H9 (cell line): ENCODE data around the gene LIN28B. TPM values are rescaled to one million over a fixed set of nuclear protein-coding genes. Genes with fewer than 3 reads are reported as not detected.

Experiments used
- DNase-seq: peaks from one replicate; pipeline ENCODE4 v3.0.0-alpha.2; 2017
- H2AFZ ChIP-seq: one replicate; pipeline ENCODE4 v1.6.1; 2013; ENCODE audit warnings: mild to moderate bottlenecking, low read length, control low read depth, moderate library complexity
- H2AK5ac ChIP-seq: 2 replicates; pipeline ENCODE4 v1.6.1; 2013; ENCODE audit warnings: low read length, control low read depth, mixed read lengths; ENCODE audit not compliant: insufficient read length
- H2BK120ac ChIP-seq: one replicate; pipeline ENCODE4 v1.6.1; 2013; ENCODE audit warnings: low read depth, mild to moderate bottlenecking, low read length, control low read depth, inconsistent platforms; ENCODE audit not compliant: poor library complexity, severe bottlenecking
- H2BK12ac ChIP-seq: 2 replicates; pipeline ENCODE4 v1.6.1; 2013; ENCODE audit warnings: low read length, control low read depth, mixed read lengths, low read depth; ENCODE audit not compliant: insufficient read length
- H2BK15ac ChIP-seq: 2 replicates; pipeline ENCODE4 v1.6.1; 2013; ENCODE audit warnings: low read depth, low read length, control low read depth
- H2BK20ac ChIP-seq: one replicate; pipeline ENCODE4 v1.6.1; 2013; ENCODE audit warnings: low read depth, mild to moderate bottlenecking, low read length, control low read depth, inconsistent platforms; ENCODE audit not compliant: poor library complexity, severe bottlenecking
- H2BK5ac ChIP-seq: 2 replicates; pipeline ENCODE4 v1.6.1; 2013; ENCODE audit warnings: low read length, control low read depth, mixed read lengths; ENCODE audit not compliant: insufficient read length
- H3K14ac ChIP-seq: 2 replicates; pipeline ENCODE4 v1.6.1; 2013; ENCODE audit warnings: low read length, control low read depth; ENCODE audit not compliant: insufficient read depth
- H3K18ac ChIP-seq: 2 replicates; pipeline ENCODE4 v1.6.1; 2013; ENCODE audit warnings: low read depth, mild to moderate bottlenecking, mixed read lengths, low read length, control low read depth; ENCODE audit not compliant: insufficient read length
- H3K23ac ChIP-seq: 2 replicates; pipeline ENCODE4 v1.6.1; 2013; ENCODE audit warnings: low read length, control low read depth, mixed read lengths, low read depth; ENCODE audit not compliant: insufficient read length
- H3K23me2 ChIP-seq: 2 replicates; pipeline ENCODE4 v1.6.1; 2013; ENCODE audit warnings: low read depth, mild to moderate bottlenecking, mixed read lengths, low read length, control low read depth; ENCODE audit not compliant: insufficient read length, poor library complexity, severe bottlenecking
- H3K27ac ChIP-seq: 2 replicates; pipeline ENCODE4 v1.5.1; 2013; ENCODE audit warnings: low read length, control low read depth, mixed read lengths, low read depth; ENCODE audit not compliant: insufficient read length
- H3K27me3 ChIP-seq: 2 replicates; pipeline ENCODE4 v1.6.1; 2013; ENCODE audit warnings: low read length, control low read depth, inconsistent platforms; ENCODE audit not compliant: insufficient read depth
- H3K4ac ChIP-seq: 2 replicates; pipeline ENCODE4 v1.6.1; 2013; ENCODE audit warnings: low read depth, mild to moderate bottlenecking, control low read depth, inconsistent platforms, low read length, moderate library complexity
- H3K4me1 ChIP-seq: 2 replicates; pipeline ENCODE4 v1.6.1; 2013; ENCODE audit warnings: low read length, control low read depth, inconsistent platforms; ENCODE audit not compliant: insufficient read depth
- H3K4me2 ChIP-seq: 2 replicates; pipeline ENCODE4 v1.6.1; 2013; ENCODE audit warnings: low read length, control low read depth, mixed read lengths; ENCODE audit not compliant: insufficient read length, insufficient read depth
- H3K56ac ChIP-seq: 2 replicates; pipeline ENCODE4 v1.6.1; 2013; ENCODE audit warnings: low read depth, mild to moderate bottlenecking, mixed read lengths, low read length, control low read depth; ENCODE audit not compliant: insufficient read length
- H3K79me1 ChIP-seq: 2 replicates; pipeline ENCODE4 v1.6.1; 2013; ENCODE audit warnings: low read depth, mild to moderate bottlenecking, moderate library complexity, low read length, control low read depth, inconsistent platforms; ENCODE audit not compliant: insufficient read depth, poor library complexity, severe bottlenecking
- H3K79me2 ChIP-seq: 2 replicates; pipeline ENCODE4 v1.6.1; 2013; ENCODE audit warnings: low read length, control low read depth, inconsistent platforms; ENCODE audit not compliant: insufficient read depth
- H3K9ac ChIP-seq: 2 replicates; pipeline ENCODE4 v1.6.1; 2013; ENCODE audit warnings: low read length, control low read depth, mixed read lengths; ENCODE audit not compliant: insufficient read length; ENCODE audit errors: extremely low read depth
- H3K9me3 ChIP-seq: one replicate; pipeline ENCODE4 v1.6.1; 2013; ENCODE audit warnings: low read depth, low read length, inconsistent platforms; ENCODE audit not compliant: control insufficient read depth
- H3T11ph ChIP-seq: one replicate; pipeline ENCODE4 v1.6.1; 2013; ENCODE audit warnings: mild to moderate bottlenecking, low read length, control low read depth, inconsistent platforms
- H4K20me1 ChIP-seq: one replicate; pipeline ENCODE4 v1.6.1; 2013; ENCODE audit not compliant: control insufficient read depth, insufficient read length, insufficient read depth
- H4K5ac ChIP-seq: 2 replicates; pipeline ENCODE4 v1.6.1; 2013; ENCODE audit warnings: low read depth, mild to moderate bottlenecking, mixed read lengths, low read length, control low read depth; ENCODE audit not compliant: insufficient read length
- H4K8ac ChIP-seq: replicated peaks from 2 replicates; pipeline ENCODE4 v1.6.1; 2013; ENCODE audit warnings: low read length, control low read depth, mixed read lengths, low read depth; ENCODE audit not compliant: insufficient read length
- H4K91ac ChIP-seq: 2 replicates; pipeline ENCODE4 v1.6.1; 2013; ENCODE audit warnings: low read depth, mild to moderate bottlenecking, moderate library complexity, mixed read lengths, low read length, control low read depth; ENCODE audit not compliant: insufficient read length
- H3K27ac Mint-ChIP-seq, 3 experiments: 2 replicates in 2 of 3; 3 replicates in 1 of 3; pipeline ENCODE4 v1.8.0; 2020 to 2021; ENCODE audit warnings: mixed read lengths in 3 of 3, mild to moderate bottlenecking in 1 of 3, moderate library complexity in 1 of 3
- H3K27me3 Mint-ChIP-seq: 2 replicates; pipeline ENCODE4 v1.8.0; 2021; ENCODE audit warnings: low read depth, mild to moderate bottlenecking, moderate library complexity, mixed read lengths
- H3K36me3 Mint-ChIP-seq, 3 experiments: 2 replicates in 2 of 3; 3 replicates in 1 of 3; pipeline ENCODE4 v1.8.0; 2020 to 2021; ENCODE audit warnings: low read depth in 3 of 3, mixed read lengths in 3 of 3; ENCODE audit not compliant: insufficient read depth in 1 of 3
- H3K4me1 Mint-ChIP-seq, 2 experiments: 2 replicates each; pipeline ENCODE4 v1.8.0; 2020; ENCODE audit warnings: mixed read lengths in 2 of 2
- H3K4me3 Mint-ChIP-seq, 2 experiments: 2 replicates in 1 of 2; 3 replicates in 1 of 2; pipeline ENCODE4 v1.8.0; 2020 to 2021; ENCODE audit warnings: mild to moderate bottlenecking in 2 of 2, mixed read lengths in 2 of 2, moderate library complexity in 1 of 2
- H3K9me3 Mint-ChIP-seq, 2 experiments: 2 replicates in 1 of 2; 3 replicates in 1 of 2; pipeline ENCODE4 v1.8.0; 2020; ENCODE audit warnings: mild to moderate bottlenecking in 2 of 2, mixed read lengths in 2 of 2, moderate library complexity in 1 of 2
- CTCF ChIP-seq: fragments of 200-600 bp; sonication (generic); conservative IDR thresholded peaks from 3 replicates; pipeline ENCODE4 v1.8.0; 2021; ENCODE audit warnings: antibody characterized with exemption, mild to moderate bottlenecking
- WGBS: extraction: QIAGEN DNeasy Blood & Tissue Kit; methylation state at CpG from one replicate; pipeline ENCODE4 v1.1.7; 2013; ENCODE audit warnings: missing lambda C conversion rate, low lambda C conversion rate, mixed read lengths; ENCODE audit not compliant: insufficient read length; ENCODE audit errors: extremely low coverage; 5-methylcytosine and 5-hydroxymethylcytosine counted together
- total RNA-seq: library from RNA; stranded (reverse); gene quantifications from 2 replicates; pipeline ENCODE4 v1.2.1, GENCODE V29; 2021

Gene LIN28B
- total RNA-seq, 1 experiment from 2014 or later: 110 TPM

GRCh38 chr6:105036351-105036750 lies 79.4 kb downstream of the LIN28B start:
- H3K9ac ChIP-seq: no peak overlapping the region
- peaks cover 0 to 3% of the 10 kb centered on the region in 2 experiments; a peak in 1 of 5 replicates for H3K9me3 Mint-ChIP-seq
- H3T11ph ChIP-seq: no peak overlapping the region
- H3K79me2 ChIP-seq: no peaks in the 10 kb centered on the region
- H3K4ac ChIP-seq: no peak overlapping the region
- no peak overlapping the region for H3K4me3 Mint-ChIP-seq
- H3K4me1 ChIP-seq: no peaks in the 10 kb centered on the region
- no peak overlapping the region for H2BK120ac ChIP-seq
- no peak overlapping the region for H4K8ac ChIP-seq
- no peak overlapping the region for H2BK15ac ChIP-seq
- H4K91ac ChIP-seq: no peak overlapping the region
- H3K23me2 ChIP-seq: no peaks in the 10 kb centered on the region
- TF ChIP-seq CTCF: no peak
- no peak overlapping the region for H3K18ac ChIP-seq
- no peaks in the 10 kb centered on the region for H3K79me1 ChIP-seq
- WGBS: no CpG with 5 or more reads among the region's 1 CpG
- H2AK5ac ChIP-seq: no peak overlapping the region
- no peaks in the 10 kb centered on the region for H3K27me3 ChIP-seq
- H4K5ac ChIP-seq: no peak overlapping the region
- H3K4me1 Mint-ChIP-seq: peaks cover 23 to 36% of the 10 kb centered on the region in 2 experiments
- H3K23ac ChIP-seq: no peak overlapping the region
- no peaks in the 10 kb centered on the region for H3K27me3 Mint-ChIP-seq
- H2BK20ac ChIP-seq: no peak overlapping the region
- DNase-seq: no peak
- no peaks in the 10 kb centered on the region for H3K9me3 ChIP-seq
- H3K56ac ChIP-seq: no peak overlapping the region
- H2AFZ ChIP-seq: no peak overlapping the region
- H3K27ac ChIP-seq: no peak overlapping the region
- H2BK12ac ChIP-seq: no peak overlapping the region
- H3K36me3 Mint-ChIP-seq: peaks cover 4 to 20% (median 13%) of the 10 kb centered on the region in 3 experiments
- H4K20me1 ChIP-seq: no peaks in the 10 kb centered on the region
- H3K27ac Mint-ChIP-seq: peak overlapping the region in 2 of 3 experiments; percentile 36 to 93; a peak in 3 of 7 replicates
- H3K4me2 ChIP-seq: no peak overlapping the region
- H3K14ac ChIP-seq: no peak overlapping the region
- no peak overlapping the region for H2BK5ac ChIP-seq
